ENCODE measurements around the gene MXD1. TPM values are rescaled to one million over a fixed set of nuclear protein-coding genes. Genes with fewer than 3 reads are reported as not detected.
"Not testable (repeated sequence)": the region's sequence is repeated elsewhere in the genome, so short reads cannot be mapped to it uniquely, and the experiment has no call there.

MXD1 gene
- total and polyA plus RNA-seq, 2 of the 4 experiments (the other 2 are of a cell fraction) = 2.0 to 3.7 TPM

- ATAC-seq (ENCODE audit: low read depth); POLR2A ChIA-PET (ENCODE audit: unreplicated experiment); H2BK15ac ChIP-seq (ENCODE audit: low read depth, low read length); H4K91ac ChIP-seq (ENCODE audit: insufficient read depth, low read depth, low read length); H2BK120ac ChIP-seq (ENCODE audit: low read depth, low read length); H3K79me1 ChIP-seq (ENCODE audit: low read depth in 1 of 2, low read length in 2 of 2); H3K27me3 ChIP-seq (ENCODE audit: control insufficient read depth, insufficient read depth, low read length); H4K20me1 ChIP-seq (ENCODE audit: insufficient read depth, low read length); H4K8ac ChIP-seq (ENCODE audit: low read depth in 2 of 2, low read length in 2 of 2); in situ Hi-C loops (cut with MboI; ENCODE audit: low sequenced_read_pairs); intact Hi-C loops (cut with micrococcal nuclease); H4K5ac ChIP-seq (ENCODE audit: low read depth, low read length); H3K9me3 ChIP-seq (ENCODE audit: control insufficient read depth, insufficient read depth, low read length); H2BK5ac ChIP-seq (ENCODE audit: low read depth, low read length, poor library complexity, severe bottlenecking); H3K9ac ChIP-seq (ENCODE audit: low read depth, low read length); H2AK5ac ChIP-seq (ENCODE audit: low read depth, low read length); dilution Hi-C loops (cut with HindIII; ENCODE audit: low sequenced_read_pairs, unreplicated experiment); H2BK20ac ChIP-seq (ENCODE audit: low read depth, low read length); H3K4me2 ChIP-seq (ENCODE audit: low read depth, low read length); DNase-seq; CTCF ChIA-PET; H3K4me1 ChIP-seq (ENCODE audit: control insufficient read depth, insufficient read depth, low read length); H3K4me3 ChIP-seq (ENCODE audit: insufficient read depth, low read depth, low read length); H3K27ac ChIP-seq (ENCODE audit: insufficient read depth, low read length); H3K36me3 ChIP-seq (ENCODE audit: control insufficient read depth, insufficient read depth, low read length); BruUV-seq (replicated peaks); H3K4ac ChIP-seq (ENCODE audit: low read depth, low read length); H2AFZ ChIP-seq (replicated peaks; ENCODE audit: low read length, poor library complexity); H3K14ac ChIP-seq (replicated peaks; ENCODE audit: low read depth, low read length); H2AK9ac ChIP-seq (replicated peaks; ENCODE audit: low read depth, low read length, poor library complexity); H3K23ac ChIP-seq (ENCODE audit: low read depth, low read length); H3K56ac ChIP-seq (ENCODE audit: extremely low read depth, insufficient read depth, low read length); H3K18ac ChIP-seq (ENCODE audit: low read depth, low read length): not testable (repeated sequence)
- no CpG with 5 or more reads among the region's 3 CpGs for WGBS, 2 experiments (ENCODE audit: extremely low coverage in 2 of 2, insufficient read length in 1 of 2)
- peaks cover 20% of the 10 kb centered on the region for H3K9me1 ChIP-seq (ENCODE audit: insufficient read depth, low read length)
These were observed 35.8 kb downstream of the MXD1 start for GRCh38 chr2:69950671-69951070.
